WTC11 (cell line): Measurements from ENCODE around the gene MED9. TPM values are rescaled to one million over a fixed set of nuclear protein-coding genes. Genes with fewer than 3 reads are reported as not detected.

Experiments used
- CDX4 ChIP-seq: fragments of 250-450 bp; sonication (Bioruptor Pico); IDR thresholded peaks from 2 replicates; pipeline ENCODE4 v1.9.0; 2021; ENCODE audit warnings: moderate library complexity, mild to moderate bottlenecking, inconsistent platforms, borderline replicate concordance
- HMGXB4 ChIP-seq: sonication (generic); formaldehyde crosslinking; IDR thresholded peaks from 2 replicates; pipeline ENCODE4 v1.8.1; 2023; ENCODE audit warnings: mild to moderate bottlenecking, moderate library complexity, missing genetic modification reagents
- NR1H2 ChIP-seq: sonication (generic); formaldehyde crosslinking; IDR thresholded peaks from 2 replicates; pipeline ENCODE4 v1.9.0; 2021; ENCODE audit warnings: mild to moderate bottlenecking, moderate library complexity, missing genetic modification reagents
- RELA ChIP-seq: sonication (generic); formaldehyde crosslinking; IDR thresholded peaks from 2 replicates; pipeline ENCODE4 v1.8.1; 2022; ENCODE audit warnings: missing genetic modification reagents, mild to moderate bottlenecking, borderline replicate concordance
- SMAD3 ChIP-seq: sonication (generic); formaldehyde crosslinking; IDR thresholded peaks from 2 replicates; pipeline ENCODE4 v1.8.0; 2022; ENCODE audit warnings: missing genetic modification reagents, mild to moderate bottlenecking, borderline replicate concordance
- SP1 ChIP-seq: sonication (generic); formaldehyde crosslinking; conservative IDR thresholded peaks from 2 replicates; pipeline ENCODE4 v1.8.1; 2022; ENCODE audit warnings: missing genetic modification reagents
- STAT6 ChIP-seq: sonication (generic); formaldehyde crosslinking; conservative IDR thresholded peaks from 2 replicates; pipeline ENCODE4 v1.8.1; 2023; ENCODE audit warnings: mild to moderate bottlenecking, low read depth, missing genetic modification reagents, moderate library complexity
- ZNF396 ChIP-seq: fragments of 250-450 bp; sonication (Bioruptor Pico); IDR thresholded peaks from 2 replicates; pipeline ENCODE4 v1.8.0; 2021; ENCODE audit warnings: mild to moderate bottlenecking, moderate library complexity, borderline replicate concordance
- ZNF423 ChIP-seq: fragments of 250-450 bp; sonication (Bioruptor Pico); IDR thresholded peaks from 2 replicates; pipeline ENCODE4 v2.1.2; 2022; ENCODE audit warnings: mild to moderate bottlenecking, moderate library complexity
- total RNA-seq: library from RNA; stranded (reverse); gene quantifications from 3 replicates; pipeline ENCODE4 v1.2.3, GENCODE V29; 2021
- TF ChIP-seq, protein P1 (sequence below): sonication (generic); formaldehyde crosslinking; IDR thresholded peaks from 2 replicates; pipeline ENCODE4 v1.8.1; 2023; ENCODE audit warnings: mild to moderate bottlenecking, missing genetic modification reagents, borderline replicate concordance
- TF ChIP-seq, protein P2 (sequence below): sonication (generic); formaldehyde crosslinking; IDR thresholded peaks from 2 replicates; pipeline ENCODE4 v1.8.1; 2023; ENCODE audit warnings: mild to moderate bottlenecking, missing genetic modification reagents, moderate library complexity
- TF ChIP-seq, protein P3 (sequence below): fragments of 200-600 bp; IDR thresholded peaks from 2 replicates; pipeline ENCODE4 v1.8.0; 2022; ENCODE audit warnings: antibody characterized with exemption
- TF ChIP-seq, protein P4 (sequence below): sonication (generic); formaldehyde crosslinking; IDR thresholded peaks from 2 replicates; pipeline ENCODE4 v1.8.1; 2022; ENCODE audit warnings: missing genetic modification reagents, borderline replicate concordance

MED9 gene
- total RNA-seq, 1 experiment from 2014 or later, result 21.1 TPM

DNA sequence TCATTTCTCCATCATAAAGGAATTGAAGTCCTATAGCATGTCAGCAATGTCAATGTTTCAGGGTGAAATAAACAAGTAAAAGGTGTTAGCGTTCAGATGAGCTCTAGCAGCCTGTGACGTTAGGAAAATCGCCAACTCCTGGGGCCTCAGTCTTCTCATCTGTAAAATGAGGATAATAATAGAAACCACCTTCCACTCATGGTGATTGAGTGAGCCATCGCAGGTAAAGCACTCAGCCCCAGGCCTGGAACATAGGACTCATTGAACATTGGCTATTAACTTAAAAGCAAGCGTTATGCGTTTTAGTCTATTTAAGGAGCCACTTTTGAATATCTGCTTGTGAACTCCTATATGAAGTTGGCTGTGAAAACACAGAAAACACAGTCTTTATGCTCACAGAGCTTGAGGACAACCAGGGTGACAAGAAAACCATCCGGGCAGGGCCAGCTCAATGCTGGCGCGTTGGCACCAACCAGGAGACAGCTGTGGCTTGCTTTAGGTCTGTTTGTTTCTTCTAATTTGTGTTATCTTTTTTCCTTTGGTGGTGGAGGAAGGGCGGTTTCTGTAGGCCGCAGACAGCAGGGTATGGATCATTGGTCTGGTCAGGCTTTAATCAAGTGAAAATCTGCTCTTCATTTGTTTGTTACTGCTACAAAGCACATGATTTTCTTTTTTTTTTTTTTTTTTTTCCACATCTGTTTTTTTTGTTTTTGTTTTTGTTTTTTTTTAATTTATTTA is 35.7 kb upstream of the MED9 start (continued):
- TF ChIP-seq, protein P1, sequence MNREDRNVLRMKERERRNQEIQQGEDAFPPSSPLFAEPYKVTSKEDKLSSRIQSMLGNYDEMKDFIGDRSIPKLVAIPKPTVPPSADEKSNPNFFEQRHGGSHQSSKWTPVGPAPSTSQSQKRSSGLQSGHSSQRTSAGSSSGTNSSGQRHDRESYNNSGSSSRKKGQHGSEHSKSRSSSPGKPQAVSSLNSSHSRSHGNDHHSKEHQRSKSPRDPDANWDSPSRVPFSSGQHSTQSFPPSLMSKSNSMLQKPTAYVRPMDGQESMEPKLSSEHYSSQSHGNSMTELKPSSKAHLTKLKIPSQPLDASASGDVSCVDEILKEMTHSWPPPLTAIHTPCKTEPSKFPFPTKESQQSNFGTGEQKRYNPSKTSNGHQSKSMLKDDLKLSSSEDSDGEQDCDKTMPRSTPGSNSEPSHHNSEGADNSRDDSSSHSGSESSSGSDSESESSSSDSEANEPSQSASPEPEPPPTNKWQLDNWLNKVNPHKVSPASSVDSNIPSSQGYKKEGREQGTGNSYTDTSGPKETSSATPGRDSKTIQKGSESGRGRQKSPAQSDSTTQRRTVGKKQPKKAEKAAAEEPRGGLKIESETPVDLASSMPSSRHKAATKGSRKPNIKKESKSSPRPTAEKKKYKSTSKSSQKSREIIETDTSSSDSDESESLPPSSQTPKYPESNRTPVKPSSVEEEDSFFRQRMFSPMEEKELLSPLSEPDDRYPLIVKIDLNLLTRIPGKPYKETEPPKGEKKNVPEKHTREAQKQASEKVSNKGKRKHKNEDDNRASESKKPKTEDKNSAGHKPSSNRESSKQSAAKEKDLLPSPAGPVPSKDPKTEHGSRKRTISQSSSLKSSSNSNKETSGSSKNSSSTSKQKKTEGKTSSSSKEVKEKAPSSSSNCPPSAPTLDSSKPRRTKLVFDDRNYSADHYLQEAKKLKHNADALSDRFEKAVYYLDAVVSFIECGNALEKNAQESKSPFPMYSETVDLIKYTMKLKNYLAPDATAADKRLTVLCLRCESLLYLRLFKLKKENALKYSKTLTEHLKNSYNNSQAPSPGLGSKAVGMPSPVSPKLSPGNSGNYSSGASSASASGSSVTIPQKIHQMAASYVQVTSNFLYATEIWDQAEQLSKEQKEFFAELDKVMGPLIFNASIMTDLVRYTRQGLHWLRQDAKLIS, result no peak
- TF ChIP-seq STAT6 (CRISPR knock-in tag), result no peak
- TF ChIP-seq HMGXB4 (CRISPR knock-in tag), result no peak
- TF ChIP-seq RELA (CRISPR knock-in tag), result no peak
- TF ChIP-seq, protein P2, sequence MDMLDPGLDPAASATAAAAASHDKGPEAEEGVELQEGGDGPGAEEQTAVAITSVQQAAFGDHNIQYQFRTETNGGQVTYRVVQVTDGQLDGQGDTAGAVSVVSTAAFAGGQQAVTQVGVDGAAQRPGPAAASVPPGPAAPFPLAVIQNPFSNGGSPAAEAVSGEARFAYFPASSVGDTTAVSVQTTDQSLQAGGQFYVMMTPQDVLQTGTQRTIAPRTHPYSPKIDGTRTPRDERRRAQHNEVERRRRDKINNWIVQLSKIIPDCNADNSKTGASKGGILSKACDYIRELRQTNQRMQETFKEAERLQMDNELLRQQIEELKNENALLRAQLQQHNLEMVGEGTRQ (CRISPR knock-in tag), result no peak
- no peak for TF ChIP-seq SP1
- no peak for TF ChIP-seq CDX4 (CRISPR knock-in tag)
- TF ChIP-seq ZNF396, result no peak
- TF ChIP-seq, protein P3, sequence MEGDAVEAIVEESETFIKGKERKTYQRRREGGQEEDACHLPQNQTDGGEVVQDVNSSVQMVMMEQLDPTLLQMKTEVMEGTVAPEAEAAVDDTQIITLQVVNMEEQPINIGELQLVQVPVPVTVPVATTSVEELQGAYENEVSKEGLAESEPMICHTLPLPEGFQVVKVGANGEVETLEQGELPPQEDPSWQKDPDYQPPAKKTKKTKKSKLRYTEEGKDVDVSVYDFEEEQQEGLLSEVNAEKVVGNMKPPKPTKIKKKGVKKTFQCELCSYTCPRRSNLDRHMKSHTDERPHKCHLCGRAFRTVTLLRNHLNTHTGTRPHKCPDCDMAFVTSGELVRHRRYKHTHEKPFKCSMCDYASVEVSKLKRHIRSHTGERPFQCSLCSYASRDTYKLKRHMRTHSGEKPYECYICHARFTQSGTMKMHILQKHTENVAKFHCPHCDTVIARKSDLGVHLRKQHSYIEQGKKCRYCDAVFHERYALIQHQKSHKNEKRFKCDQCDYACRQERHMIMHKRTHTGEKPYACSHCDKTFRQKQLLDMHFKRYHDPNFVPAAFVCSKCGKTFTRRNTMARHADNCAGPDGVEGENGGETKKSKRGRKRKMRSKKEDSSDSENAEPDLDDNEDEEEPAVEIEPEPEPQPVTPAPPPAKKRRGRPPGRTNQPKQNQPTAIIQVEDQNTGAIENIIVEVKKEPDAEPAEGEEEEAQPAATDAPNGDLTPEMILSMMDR, result no peak
- TF ChIP-seq NR1H2 (CRISPR knock-in tag), result no peak
- no peak for TF ChIP-seq SMAD3 (CRISPR knock-in tag)
- TF ChIP-seq, protein P4, sequence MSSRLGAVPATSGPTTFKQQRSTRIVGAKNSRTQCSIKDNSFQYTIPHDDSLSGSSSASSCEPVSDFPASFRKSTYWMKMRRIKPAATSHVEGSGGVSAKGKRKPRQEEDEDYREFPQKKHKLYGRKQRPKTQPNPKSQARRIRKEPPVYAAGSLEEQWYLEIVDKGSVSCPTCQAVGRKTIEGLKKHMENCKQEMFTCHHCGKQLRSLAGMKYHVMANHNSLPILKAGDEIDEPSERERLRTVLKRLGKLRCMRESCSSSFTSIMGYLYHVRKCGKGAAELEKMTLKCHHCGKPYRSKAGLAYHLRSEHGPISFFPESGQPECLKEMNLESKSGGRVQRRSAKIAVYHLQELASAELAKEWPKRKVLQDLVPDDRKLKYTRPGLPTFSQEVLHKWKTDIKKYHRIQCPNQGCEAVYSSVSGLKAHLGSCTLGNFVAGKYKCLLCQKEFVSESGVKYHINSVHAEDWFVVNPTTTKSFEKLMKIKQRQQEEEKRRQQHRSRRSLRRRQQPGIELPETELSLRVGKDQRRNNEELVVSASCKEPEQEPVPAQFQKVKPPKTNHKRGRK (CRISPR knock-in tag), result no peak
- no peak for TF ChIP-seq ZNF423 (CRISPR knock-in tag)
- TF ChIP-seq, all 79 proteins: peak for 0
